OCI-LY3 (cell line): ENCODE measurements around the gene C4orf36.

Experiments used
- EZH2phosphoT487 ChIP-seq: fragments of 200-600 bp; shearing (Covaris generic); IDR thresholded peaks from 2 replicates; pipeline ENCODE4 v1.6.1; 2018; ENCODE audit warnings: antibody characterized with exemption, mixed run types, low read depth
- TF ChIP-seq, protein P1 (sequence below): fragments of 200-600, 300-600 bp; sonication (generic); IDR thresholded peaks from 2 replicates; pipeline ENCODE4 v1.5.1; 2014; ENCODE audit warnings: antibody characterized with exemption, low read length, low read depth

- TF ChIP-seq, protein P1, sequence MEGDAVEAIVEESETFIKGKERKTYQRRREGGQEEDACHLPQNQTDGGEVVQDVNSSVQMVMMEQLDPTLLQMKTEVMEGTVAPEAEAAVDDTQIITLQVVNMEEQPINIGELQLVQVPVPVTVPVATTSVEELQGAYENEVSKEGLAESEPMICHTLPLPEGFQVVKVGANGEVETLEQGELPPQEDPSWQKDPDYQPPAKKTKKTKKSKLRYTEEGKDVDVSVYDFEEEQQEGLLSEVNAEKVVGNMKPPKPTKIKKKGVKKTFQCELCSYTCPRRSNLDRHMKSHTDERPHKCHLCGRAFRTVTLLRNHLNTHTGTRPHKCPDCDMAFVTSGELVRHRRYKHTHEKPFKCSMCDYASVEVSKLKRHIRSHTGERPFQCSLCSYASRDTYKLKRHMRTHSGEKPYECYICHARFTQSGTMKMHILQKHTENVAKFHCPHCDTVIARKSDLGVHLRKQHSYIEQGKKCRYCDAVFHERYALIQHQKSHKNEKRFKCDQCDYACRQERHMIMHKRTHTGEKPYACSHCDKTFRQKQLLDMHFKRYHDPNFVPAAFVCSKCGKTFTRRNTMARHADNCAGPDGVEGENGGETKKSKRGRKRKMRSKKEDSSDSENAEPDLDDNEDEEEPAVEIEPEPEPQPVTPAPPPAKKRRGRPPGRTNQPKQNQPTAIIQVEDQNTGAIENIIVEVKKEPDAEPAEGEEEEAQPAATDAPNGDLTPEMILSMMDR: no peak
- TF ChIP-seq EZH2phosphoT487: no peak
Observed at GRCh38 chr4:86919561-86920223, 27.5 kb upstream of the C4orf36 start.
